DMS53 treated with DMSO at 0.1 percent for 48 hours (cell line): Measurements from ENCODE around the gene TCP1.
A peak's percentile ranks its signal among the peaks of the same experiment; 100 is the strongest.
"Not testable (repeated sequence)": the region's sequence is repeated elsewhere in the genome, so short reads cannot be mapped to it uniquely, and the experiment has no call there.

Experiments used
- DNase-seq: peaks from one replicate; lab custom pipeline; 2025; ENCODE audit not compliant: unreplicated experiment; lab: John Stamatoyannopoulos, UW

TCP1 gene

DNA sequence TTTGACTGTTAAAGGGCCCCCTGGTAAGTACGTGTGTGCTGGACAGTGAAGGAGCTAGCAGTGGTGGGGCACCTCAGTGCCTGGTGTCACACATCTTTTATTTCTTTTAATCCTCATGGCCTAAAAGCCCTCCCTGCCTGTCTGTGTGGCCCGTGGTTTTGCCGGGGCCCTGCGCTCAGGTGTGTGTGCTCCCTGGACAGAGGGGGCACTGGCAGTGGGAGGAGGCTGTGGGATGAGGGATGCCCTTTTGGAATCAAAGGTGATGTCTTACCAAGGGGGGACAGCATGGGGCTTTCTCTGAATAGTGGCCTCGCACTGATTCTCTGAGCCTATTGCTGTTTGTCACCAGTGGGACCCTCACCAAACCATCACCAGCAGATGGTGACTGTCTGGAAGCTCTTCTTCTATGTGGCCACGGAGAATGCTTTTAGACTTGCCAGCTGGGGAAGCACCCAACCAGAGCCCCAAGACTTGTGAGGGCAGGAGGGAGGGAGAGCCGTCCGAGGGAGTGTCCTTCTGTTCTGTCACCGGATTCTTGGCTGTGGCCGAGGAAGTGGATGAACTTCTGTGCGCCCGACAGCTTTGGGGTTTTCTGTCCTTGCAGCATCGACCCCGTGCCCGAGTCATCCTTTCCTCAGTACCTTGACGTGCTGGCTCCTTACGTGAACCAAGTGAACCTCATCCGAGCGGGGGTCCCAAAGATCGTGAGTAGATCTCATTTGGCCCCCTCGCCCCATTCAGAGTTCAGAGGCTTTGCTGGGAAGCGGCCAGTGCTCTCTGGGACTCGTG lies 28.7 kb upstream of the TCP1 start:
- no peak for DNase-seq

DNA sequence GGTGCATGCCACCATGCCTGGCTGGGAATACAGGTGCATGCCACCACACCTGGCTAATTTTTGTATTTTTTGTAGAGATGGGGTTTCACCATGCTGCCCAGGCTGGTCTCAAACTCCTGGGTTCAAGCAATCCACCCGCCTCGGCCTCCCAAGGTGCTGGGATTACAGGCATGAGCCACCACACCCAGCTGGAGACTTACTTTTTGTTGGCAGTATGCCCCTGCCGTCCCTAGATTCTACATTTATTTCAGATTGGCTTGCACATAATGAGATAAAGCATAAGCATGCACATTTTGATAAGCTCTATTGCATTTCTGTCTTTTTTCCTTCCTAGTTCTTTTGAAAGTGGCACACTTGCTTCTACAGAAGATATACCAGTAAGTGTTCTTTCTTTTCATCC lies 27.4 kb upstream of the TCP1 start:
- not testable (repeated sequence) for DNase-seq

DNA sequence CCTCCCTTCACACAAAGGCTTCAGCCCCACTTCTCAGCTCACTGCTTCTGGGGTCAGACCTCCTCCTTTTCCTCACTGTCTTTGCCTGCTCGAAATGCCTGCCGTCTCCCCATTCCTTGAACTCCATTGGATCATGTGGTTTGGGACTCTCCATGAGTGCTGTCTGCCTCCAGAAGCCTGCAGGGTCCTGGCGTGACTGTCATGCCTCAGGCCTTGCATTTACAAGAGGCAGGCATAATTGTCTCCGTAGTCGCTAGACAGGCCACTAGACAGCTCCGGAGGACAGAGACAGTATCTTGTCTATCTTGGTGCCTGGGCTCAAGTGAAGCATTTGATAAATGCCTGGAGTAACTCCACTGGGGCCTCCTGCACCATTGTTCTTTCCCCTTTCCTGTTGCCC lies 26.0 kb upstream of the TCP1 start:
- no peak for DNase-seq

DNA sequence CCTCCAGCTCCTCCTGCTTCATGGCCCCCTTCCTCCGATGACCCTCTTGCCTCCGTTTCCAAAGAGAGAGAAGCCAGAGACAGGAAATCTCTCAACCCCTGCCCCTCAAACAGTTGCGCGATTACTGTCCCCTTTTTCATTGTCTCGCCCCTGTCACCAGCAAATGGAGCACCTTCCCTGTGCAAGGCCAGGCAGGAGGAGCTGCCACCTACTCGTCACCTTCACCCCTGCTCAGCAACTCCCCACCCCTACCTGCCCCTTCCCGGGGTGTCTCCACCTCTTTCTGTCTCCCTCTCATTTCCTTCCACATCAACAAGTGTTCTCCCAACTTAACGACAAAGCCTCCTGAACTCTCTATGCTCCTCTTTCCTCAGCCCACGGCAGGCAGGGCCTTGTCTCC lies 24.4 kb upstream of the TCP1 start:
- DNase-seq = no peak

DNA sequence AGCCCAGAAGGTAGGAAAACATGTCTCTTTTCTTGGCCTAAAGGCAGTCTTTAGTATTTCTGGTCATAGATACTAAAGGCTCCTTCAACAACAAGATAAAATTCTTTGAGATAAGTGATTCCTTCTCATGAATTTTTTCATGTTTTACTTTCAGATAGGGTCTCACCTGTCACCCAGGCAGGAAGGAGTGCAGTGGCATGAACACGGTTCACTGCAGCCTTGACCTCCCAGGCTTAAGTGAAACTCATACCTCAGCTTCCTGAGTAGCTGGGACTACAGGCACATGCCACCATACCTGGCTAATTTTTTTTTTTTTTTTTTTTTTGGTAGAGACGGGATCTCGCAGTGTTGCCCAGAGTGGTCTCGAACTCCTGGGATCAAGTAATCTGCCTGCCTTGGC lies 19.7 kb upstream of the TCP1 start:
- no peak for DNase-seq

DNA sequence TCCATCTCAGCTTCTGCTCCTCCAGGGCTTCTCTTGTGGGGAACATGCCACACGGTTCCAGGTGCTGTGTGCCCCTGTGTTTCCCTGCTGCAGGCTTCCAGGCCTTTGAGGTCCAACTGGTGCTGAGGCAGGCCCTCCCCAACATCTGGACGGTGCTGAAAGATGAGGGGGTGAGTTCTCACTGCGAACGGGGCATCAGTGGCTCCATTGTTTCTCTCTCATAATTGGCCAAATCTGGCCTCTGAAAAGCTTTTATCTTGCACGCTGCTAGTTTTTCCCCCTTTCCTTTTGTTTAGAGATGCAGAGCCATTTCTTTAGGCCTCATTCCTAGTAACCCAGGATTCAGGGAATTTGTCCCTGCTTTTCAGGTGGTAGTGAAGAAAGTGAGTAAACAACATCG lies 19.2 kb upstream of the TCP1 start:
- DNase-seq = no peak

GRCh38 chr6:159807150-159807858 lies 17.9 kb upstream of the TCP1 start:
- DNase-seq = no peak

GRCh38 chr6:159806021-159806458 lies 16.6 kb upstream of the TCP1 start:
- DNase-seq = no peak

DNA sequence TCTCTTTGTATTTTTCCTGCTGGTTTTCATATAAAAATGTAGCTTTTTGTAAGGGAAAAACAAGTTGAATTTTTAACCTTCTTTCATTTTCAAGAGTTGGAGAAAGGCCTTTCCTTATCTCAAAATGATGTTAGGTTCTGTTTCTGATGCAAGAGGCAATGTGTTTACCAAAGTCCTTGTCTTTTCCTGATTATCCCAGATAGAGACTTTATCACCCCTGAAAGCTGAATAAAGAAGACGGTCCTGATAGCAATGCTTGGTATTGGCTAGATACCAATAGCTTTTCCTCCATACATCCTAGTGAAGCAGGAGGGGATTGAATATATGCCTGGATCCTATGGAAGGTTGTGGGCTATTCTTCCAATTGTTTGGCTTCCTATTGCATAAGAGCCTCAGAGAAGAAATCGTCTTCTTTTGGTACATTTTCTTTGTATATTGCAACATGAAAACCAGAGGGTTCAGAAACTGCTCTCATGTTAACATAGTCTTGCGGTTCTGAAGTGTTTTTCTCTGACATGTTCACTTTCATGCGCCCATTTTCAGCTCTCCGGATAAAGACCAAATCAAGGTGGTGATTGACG lies 16.1 kb upstream of the TCP1 start:
- no peak for DNase-seq

DNA sequence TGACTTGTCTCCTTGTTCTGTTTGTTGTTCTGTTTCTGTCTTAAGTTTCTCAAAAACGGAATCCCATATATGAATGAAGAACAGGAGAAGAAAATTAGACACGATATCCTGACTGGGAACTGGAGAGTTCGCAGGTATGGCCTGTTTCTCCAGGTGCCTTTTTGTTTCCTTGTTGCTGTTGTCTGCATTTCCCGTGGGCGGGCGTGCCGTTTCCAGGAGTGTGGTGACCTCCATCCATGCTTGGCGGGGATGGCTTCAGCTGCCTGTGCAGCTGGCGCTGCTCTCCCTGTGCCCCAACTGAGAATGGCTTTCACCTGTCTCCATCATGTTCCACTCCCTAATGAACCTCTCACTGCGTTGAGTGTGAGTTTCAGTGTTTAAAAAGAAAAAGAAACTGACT lies 15.1 kb upstream of the TCP1 start:
- no peak for DNase-seq

DNA sequence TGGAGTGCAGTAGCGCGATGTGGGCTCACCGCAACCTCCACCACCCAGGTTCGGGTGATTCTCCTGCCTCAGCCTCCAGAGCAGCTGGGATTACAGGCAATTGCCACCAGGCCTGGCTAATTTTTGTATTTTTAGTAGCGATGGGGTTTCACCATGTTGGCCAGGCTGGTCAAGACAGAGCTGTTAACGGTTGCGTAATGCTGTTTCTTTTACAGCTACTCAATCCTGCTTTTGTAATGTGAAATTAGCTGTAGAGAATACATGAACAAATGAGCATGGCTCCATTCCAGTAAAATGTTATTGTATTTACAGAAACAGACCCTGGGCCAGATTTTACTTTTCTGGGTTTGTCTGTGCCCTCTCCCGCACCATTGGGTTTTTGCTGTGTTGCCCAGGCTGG lies 12.5 kb upstream of the TCP1 start:
- DNase-seq = no peak

DNA sequence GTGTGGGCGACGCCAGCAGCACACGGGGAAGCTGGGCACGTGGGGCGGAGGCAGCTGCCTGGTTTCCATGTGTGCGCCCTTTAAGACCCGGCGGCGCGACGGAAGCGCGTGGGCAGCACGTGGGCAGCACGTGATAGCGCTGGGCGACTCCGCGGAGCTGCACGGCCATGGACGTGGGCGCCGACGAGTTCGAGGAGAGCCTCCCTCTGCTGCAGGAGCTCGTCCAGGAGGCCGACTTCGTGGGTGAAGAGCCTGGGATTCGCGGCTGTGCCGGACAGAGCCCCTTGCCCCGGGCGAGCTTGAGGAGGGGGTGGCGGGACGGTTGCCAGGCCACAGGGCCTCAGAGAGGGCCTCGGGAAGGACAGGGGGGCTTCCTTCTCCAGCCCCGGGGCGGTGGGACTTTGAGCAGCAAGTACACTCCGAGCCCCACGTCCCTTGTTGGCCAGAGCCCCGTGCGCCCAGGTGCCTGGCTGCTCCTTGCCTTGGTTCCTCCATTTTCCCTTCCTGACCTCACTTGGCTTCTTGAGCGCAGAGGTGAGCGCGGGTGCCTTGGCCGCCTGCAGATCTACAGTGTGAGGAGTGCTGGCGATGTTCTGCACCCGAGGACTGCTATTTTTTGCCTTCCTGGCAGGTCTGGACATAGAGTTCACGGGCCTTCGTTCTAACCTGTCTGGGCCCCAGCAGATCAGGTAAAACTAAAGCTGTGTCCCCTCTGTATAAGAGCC lies 10.9 kb upstream of the TCP1 start, which contains the start of gene PNLDC1:
Gene PNLDC1, plus strand, starts transcription at position 136 of the 725 bp plus-strand sequence. Its CDS starts 32 bp downstream, at position 168.
- DNase-seq = no peak

- no peak for DNase-seq
Observed at GRCh38 chr6:159797554-159797953, 8.2 kb upstream of the TCP1 start.

GRCh38 chr6:159794976-159795375 lies 5.6 kb upstream of the TCP1 start:
- DNase-seq = not testable (repeated sequence)

GRCh38 chr6:159790956-159791598 lies 1.7 kb upstream of the TCP1 start:
- DNase-seq = no peak

DNA sequence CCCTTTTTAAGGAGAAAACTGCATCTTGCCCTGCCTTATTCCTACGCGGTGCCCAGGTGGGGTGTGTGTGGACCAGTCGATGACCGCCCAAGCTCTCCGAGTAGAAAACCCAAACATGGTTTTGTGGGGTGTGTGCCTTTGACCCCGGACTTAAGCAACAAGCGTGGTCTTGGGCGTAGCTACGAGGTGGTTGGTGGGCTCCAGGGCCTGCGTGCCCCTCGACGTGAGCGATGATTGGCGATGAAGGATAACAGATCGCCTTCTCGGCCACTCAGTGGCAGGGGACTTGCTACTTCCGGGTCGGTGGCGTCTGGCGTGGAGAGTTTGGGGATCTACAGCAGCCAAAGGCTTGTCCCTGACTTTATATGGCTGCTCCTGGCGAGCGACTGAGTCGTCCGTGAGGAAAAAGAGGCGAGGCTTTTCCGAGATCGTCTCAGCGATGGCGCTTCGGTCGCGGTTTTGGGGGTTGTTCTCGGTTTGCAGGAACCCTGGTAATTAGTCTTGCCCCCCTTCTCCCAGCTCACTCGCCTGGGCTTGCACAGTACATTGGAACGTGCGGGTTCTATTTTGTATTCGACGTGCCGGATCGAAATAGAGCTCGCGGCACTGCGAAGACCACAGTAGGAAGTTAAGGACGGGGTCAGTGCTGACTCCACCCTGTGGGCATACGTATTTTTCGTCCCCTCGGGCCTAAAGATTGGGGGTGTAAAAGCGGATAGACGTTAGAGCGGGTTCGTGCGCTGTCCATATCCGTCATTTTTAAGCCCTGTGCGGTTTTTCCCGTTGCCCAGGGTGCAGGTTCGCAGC lies 950 bp upstream of the TCP1 start, which contains the start of gene MRPL18:
Gene MRPL18, plus strand, starts transcription at position 319 of the 807 bp plus-strand sequence. Its CDS starts 121 bp downstream, at position 440.
- peak; percentile 83 for DNase-seq

DNA sequence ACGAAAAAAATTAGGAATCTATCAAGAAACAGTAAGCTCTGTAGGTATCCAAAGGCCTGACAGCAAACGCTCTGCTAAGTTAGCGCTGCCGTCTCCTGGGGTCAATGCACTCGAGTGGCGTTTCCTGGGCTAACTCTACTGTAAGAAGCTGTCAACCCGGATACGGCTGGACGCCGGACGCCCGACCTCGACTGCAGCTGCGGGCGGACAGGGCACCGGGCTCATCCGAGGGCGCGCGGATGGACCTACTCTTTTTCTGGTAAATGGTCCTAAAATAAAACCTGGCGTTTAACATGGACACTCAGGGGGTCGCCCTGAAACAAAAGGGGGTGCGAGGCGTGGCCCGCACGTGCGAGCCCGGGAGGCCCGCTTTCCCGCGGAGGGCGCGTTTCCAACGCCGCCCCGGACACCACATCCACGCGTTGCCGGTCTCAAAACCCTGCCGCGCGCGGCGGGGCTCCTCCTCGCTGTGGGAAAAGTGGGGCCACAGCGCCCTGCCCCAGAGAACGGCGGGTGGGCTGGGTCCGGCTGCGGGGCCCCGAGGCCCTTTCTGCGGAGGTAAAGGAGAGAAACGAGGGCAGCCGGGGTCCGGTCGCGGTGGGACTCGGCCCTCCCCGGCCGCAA lies 537 bp downstream of the TCP1 start:
- DNase-seq = peak; percentile 7

DNA sequence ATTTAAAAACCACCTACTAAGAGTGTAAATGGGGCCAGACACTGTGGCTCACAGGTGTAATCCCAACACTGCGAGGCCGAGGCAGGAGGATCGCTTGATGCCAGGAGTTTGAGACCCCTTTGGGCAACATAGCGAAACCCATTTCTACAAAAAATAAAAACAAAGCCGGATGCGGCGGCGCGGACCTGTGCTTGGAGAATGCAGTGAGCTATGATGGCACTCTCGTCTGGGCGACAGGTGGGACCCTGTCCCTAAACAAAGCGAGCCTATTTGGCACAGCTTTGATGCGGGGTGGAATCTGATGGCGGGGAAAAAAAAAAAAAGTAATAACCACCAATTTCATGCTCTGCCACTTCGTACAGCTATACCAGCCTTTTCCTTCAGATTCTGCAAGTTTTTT lies 1.1 kb downstream of the TCP1 start:
- DNase-seq = no peak

DNA sequence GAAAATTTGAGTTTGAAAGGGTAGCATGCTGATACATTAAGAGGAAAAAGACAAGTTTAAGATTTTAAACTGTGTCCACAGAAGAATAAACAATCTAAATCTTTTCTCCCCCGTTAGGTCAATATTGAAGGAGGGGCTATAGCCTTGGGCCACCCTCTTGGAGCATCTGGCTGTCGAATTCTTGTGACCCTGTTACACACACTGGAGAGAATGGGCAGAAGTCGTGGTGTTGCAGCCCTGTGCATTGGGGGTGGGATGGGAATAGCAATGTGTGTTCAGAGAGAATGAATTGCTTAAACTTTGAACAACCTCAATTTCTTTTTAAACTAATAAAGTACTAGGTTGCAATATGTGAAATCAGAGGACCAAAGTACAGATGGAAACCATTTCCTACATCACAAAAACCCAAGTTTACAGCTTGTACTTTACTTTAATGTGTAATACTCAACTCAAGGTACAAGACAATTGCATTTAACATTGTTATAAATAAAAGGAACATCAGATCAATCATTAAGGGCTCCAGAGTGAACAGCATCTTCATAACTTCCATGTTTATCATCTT lies 10.8 kb downstream of the TCP1 start:
- DNase-seq = no peak
